ENCODE measurements around the gene BICRA.

- TF ChIP-seq CTCF (conservative IDR thresholded peaks at IDR 0.05; ENCODE audit: low read depth, low read length) (no peak), POLR2A (IDR thresholded peaks at IDR 0.05; ENCODE audit: low read depth, low read length) (no peak), FOS (IDR thresholded peaks at IDR 0.05; ENCODE audit: low read depth, low read length) (no peak), MAZ (IDR thresholded peaks at IDR 0.05; ENCODE audit: borderline replicate concordance, low read depth, low read length) (no peak), NFE2L2 (IDR thresholded peaks at IDR 0.05; ENCODE audit: low read depth, low read length) (no peak), RFX5 (IDR thresholded peaks at IDR 0.05; ENCODE audit: low read depth, low read length) (no peak), RCOR1 (IDR thresholded peaks at IDR 0.05; ENCODE audit: insufficient replicate concordance, low read length) (no peak), ELK1 (IDR thresholded peaks at IDR 0.05; ENCODE audit: borderline replicate concordance, low read depth, low read length) (no peak), RAD21 (IDR thresholded peaks at IDR 0.05; ENCODE audit: low read length) (no peak), CHD1 (IDR thresholded peaks at IDR 0.05; ENCODE audit: low read depth, low read length) (no peak)
Measured at GRCh38 chr19:47730521-47730889, 121.6 kb downstream of the BICRA start.
